ENCODE results near the gene TNRC6C. TPM values are rescaled to one million over a fixed set of nuclear protein-coding genes. Genes with fewer than 3 reads are reported as not detected.

TNRC6C gene
- total and polyA plus RNA-seq, 4 donors, result 1.3 to 7.7 (median 2.9) TPM

GRCh38 chr17:78125976-78126894 is 167.7 kb downstream of the TNRC6C start:
- H3K9ac ChIP-seq (ENCODE audit: low read depth in 1 of 2, low read length in 2 of 2), result no peak overlapping the region
- DNase-seq (ENCODE audit: low spot score), result no peak
- WGBS, result 70% methylated on average over 25 of the region's 25 CpGs

More at GRCh38 chr17:78125976-78126894, 167.7 kb downstream of the TNRC6C start:
- H3K9me3 ChIP-seq (ENCODE audit: control insufficient read depth in 4 of 4, low read length in 3 of 4), result no peaks in the 10 kb centered on the region
- H3K27ac ChIP-seq (ENCODE audit: low read depth in 1 of 2, low read length in 2 of 2), result no peak overlapping the region
- TF ChIP-seq FOXA1 (IDR thresholded peaks at IDR 0.05) (no peak), GABPA (IDR thresholded peaks at IDR 0.05 in 1 of 2, conservative IDR thresholded peaks at IDR 0.05 in 1 of 2) (no peak), ATF3 (IDR thresholded peaks at IDR 0.05) (no peak), FOXA2 (IDR thresholded peaks at IDR 0.05) (no peak), ZBTB33 (IDR thresholded peaks at IDR 0.05) (no peak), EGR1 (IDR thresholded peaks at IDR 0.05; ENCODE audit: low read depth in 2 of 2) (no peak), HNF4G (IDR thresholded peaks at IDR 0.05) (no peak), NR2F2 (IDR thresholded peaks at IDR 0.05) (no peak), SP1 (IDR thresholded peaks at IDR 0.05) (no peak), REST (IDR thresholded peaks at IDR 0.05) (no peak), CTCF (IDR thresholded peaks at IDR 0.05; ENCODE audit: low read depth, low read length, missing input control) (no peak)
- peaks cover 0 to 3% (median 0%) of the 10 kb centered on the region in 4 donors for H3K36me3 ChIP-seq (ENCODE audit: control insufficient read depth in 4 of 4, insufficient read depth in 3 of 4, low read depth in 1 of 4, low read length in 3 of 4)
- peaks cover 3 to 41% (median 15%) of the 10 kb centered on the region in 4 donors for H3K4me1 ChIP-seq (ENCODE audit: control insufficient read depth in 4 of 4, insufficient read depth in 4 of 4, low read length in 3 of 4)
- no peaks in the 10 kb centered on the region for H3K27me3 ChIP-seq (ENCODE audit: control insufficient read depth in 4 of 4, insufficient read depth in 4 of 4, low read length in 3 of 4)
- no peak overlapping the region for H3K4me3 ChIP-seq (ENCODE audit: low read depth in 1 of 3, low read length in 3 of 3)
